GM12878 (cell line): Measurements from ENCODE around the gene PLXDC1.

Source experiments
- POLR2AphosphoS5 ChIP-seq: IDR thresholded peaks from 2 replicates; pipeline ENCODE4 v1.6.1; 2011; ENCODE audit warnings: mild to moderate bottlenecking, low read length, inconsistent platforms
- ZNF592 ChIP-seq: fragments of 450-650 bp; IDR thresholded peaks from 2 replicates; pipeline ENCODE4 v1.6.1; 2017; ENCODE audit warnings: mild to moderate bottlenecking, moderate library complexity
- TF ChIP-seq, protein P1 (sequence below): IDR thresholded peaks from 2 replicates; pipeline ENCODE4 v1.6.1; 2012; ENCODE audit warnings: low read length, inconsistent platforms

GRCh38 chr17:39028690-39029089 lies 122.7 kb downstream of the PLXDC1 start:
- no peak for TF ChIP-seq POLR2AphosphoS5
- TF ChIP-seq, protein P1, sequence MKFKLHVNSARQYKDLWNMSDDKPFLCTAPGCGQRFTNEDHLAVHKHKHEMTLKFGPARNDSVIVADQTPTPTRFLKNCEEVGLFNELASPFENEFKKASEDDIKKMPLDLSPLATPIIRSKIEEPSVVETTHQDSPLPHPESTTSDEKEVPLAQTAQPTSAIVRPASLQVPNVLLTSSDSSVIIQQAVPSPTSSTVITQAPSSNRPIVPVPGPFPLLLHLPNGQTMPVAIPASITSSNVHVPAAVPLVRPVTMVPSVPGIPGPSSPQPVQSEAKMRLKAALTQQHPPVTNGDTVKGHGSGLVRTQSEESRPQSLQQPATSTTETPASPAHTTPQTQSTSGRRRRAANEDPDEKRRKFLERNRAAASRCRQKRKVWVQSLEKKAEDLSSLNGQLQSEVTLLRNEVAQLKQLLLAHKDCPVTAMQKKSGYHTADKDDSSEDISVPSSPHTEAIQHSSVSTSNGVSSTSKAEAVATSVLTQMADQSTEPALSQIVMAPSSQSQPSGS: no peak
- no peak for TF ChIP-seq ZNF592
